IMR-90 (cell line): ENCODE results near the gene ABCA10. TPM values are rescaled to one million over a fixed set of nuclear protein-coding genes. Genes with fewer than 3 reads are reported as not detected.
A peak's percentile ranks its signal among the peaks of the same experiment; 100 is the strongest.

Source experiments
- ATAC-seq: fragments of 200-7000 bp; cut with Tn5 transposase; 2 replicates; pipeline ENCODE4 v1.9.1; 2020; ENCODE audit warnings: low read depth, mild to moderate bottlenecking, moderate library complexity
- BruUV-seq: library from RNA; stranded (reverse); fragments of 400-500 nt; replicated peaks from 2 replicates; lab custom pipeline; 2021; lab: Mats Ljungman, UMichigan
- CTCF ChIA-PET: fragments of 300-600 bp; formaldehyde crosslinking; extraction: SDS; loops from one replicate; lab custom pipeline; 2021; ENCODE audit warnings: antibody characterized with exemption; lab: Yijun Ruan, JAX
- POLR2A ChIA-PET: fragments of 300-600 bp; sonication (Branson Sonifier 250); formaldehyde crosslinking; loops from one replicate; lab custom pipeline; 2022; ENCODE audit warnings: antibody characterized with exemption; ENCODE audit not compliant: unreplicated experiment; lab: Charles Lee
- DNase-seq: peaks from one replicate; pipeline ENCODE4 v3.0.0; 2013
- H2AFZ ChIP-seq: replicated peaks from 2 replicates; pipeline ENCODE3; 2013; ENCODE audit warnings: low read length, mild to moderate bottlenecking; ENCODE audit not compliant: poor library complexity
- H2AK5ac ChIP-seq: 2 replicates; pipeline ENCODE4 v1.6.1; 2013; ENCODE audit warnings: low read depth, low read length, inconsistent platforms
- H2AK9ac ChIP-seq: replicated peaks from 2 replicates; pipeline ENCODE3; 2013; ENCODE audit warnings: mild to moderate bottlenecking, low read depth, low read length, moderate library complexity; ENCODE audit not compliant: poor library complexity
- H2BK120ac ChIP-seq: 2 replicates; pipeline ENCODE4 v1.6.1; 2013; ENCODE audit warnings: low read depth, low read length, inconsistent platforms
- H2BK15ac ChIP-seq: 3 replicates; pipeline ENCODE4 v1.6.1; 2013; ENCODE audit warnings: low read depth, low read length, inconsistent platforms
- H2BK20ac ChIP-seq: 2 replicates; pipeline ENCODE4 v1.6.1; 2013; ENCODE audit warnings: low read depth, mild to moderate bottlenecking, inconsistent platforms, low read length, moderate library complexity
- H2BK5ac ChIP-seq: 2 replicates; pipeline ENCODE4 v1.6.1; 2013; ENCODE audit warnings: mild to moderate bottlenecking, low read depth, low read length, inconsistent platforms; ENCODE audit not compliant: poor library complexity, severe bottlenecking
- H3K14ac ChIP-seq: replicated peaks from 2 replicates; pipeline ENCODE4 v1.6.1; 2013; ENCODE audit warnings: low read depth, low read length, inconsistent platforms
- H3K18ac ChIP-seq: 2 replicates; pipeline ENCODE4 v1.6.1; 2013; ENCODE audit warnings: low read depth, low read length, control low read depth
- H3K23ac ChIP-seq: 2 replicates; pipeline ENCODE4 v1.6.1; 2013; ENCODE audit warnings: low read depth, low read length, inconsistent platforms
- H3K27ac ChIP-seq: 2 replicates; pipeline ENCODE4 v1.5.1; 2013; ENCODE audit warnings: mild to moderate bottlenecking, control low read depth, low read length; ENCODE audit not compliant: insufficient read depth
- H3K27me3 ChIP-seq: 2 replicates; pipeline ENCODE4 v1.6.1; 2013; ENCODE audit warnings: low read length; ENCODE audit not compliant: control insufficient read depth, insufficient read depth
- H3K36me3 ChIP-seq: 2 replicates; pipeline ENCODE4 v1.6.1; 2013; ENCODE audit warnings: low read length, mixed read lengths; ENCODE audit not compliant: control insufficient read depth, insufficient read depth
- H3K4ac ChIP-seq: 2 replicates; pipeline ENCODE4 v1.6.1; 2013; ENCODE audit warnings: low read depth, low read length, inconsistent platforms
- H3K4me1 ChIP-seq: 2 replicates; pipeline ENCODE4 v1.6.1; 2013; ENCODE audit warnings: low read length, mixed read lengths; ENCODE audit not compliant: control insufficient read depth, insufficient read depth
- H3K4me2 ChIP-seq: 2 replicates; pipeline ENCODE4 v1.6.1; 2013; ENCODE audit warnings: low read depth, mild to moderate bottlenecking, control low read depth, low read length, moderate library complexity
- H3K4me3 ChIP-seq: 2 replicates; pipeline ENCODE4 v1.5.1; 2013; ENCODE audit warnings: low read depth, mild to moderate bottlenecking, control low read depth, low read length, moderate library complexity; ENCODE audit not compliant: insufficient read depth
- H3K56ac ChIP-seq: 2 replicates; pipeline ENCODE4 v1.6.1; 2013; ENCODE audit warnings: low read length, inconsistent platforms; ENCODE audit not compliant: insufficient read depth; ENCODE audit errors: extremely low read depth
- H3K79me1 ChIP-seq, 2 experiments: 2 replicates each; pipeline ENCODE4 v1.6.1; 2013; ENCODE audit warnings: low read length in 2 of 2, inconsistent platforms in 1 of 2, low read depth in 1 of 2
- H3K9ac ChIP-seq: 2 replicates; pipeline ENCODE4 v1.6.1; 2013; ENCODE audit warnings: low read depth, low read length, control low read depth
- H3K9me1 ChIP-seq: 2 replicates; pipeline ENCODE4 v1.6.1; 2013; ENCODE audit warnings: low read length, inconsistent platforms; ENCODE audit not compliant: insufficient read depth
- H3K9me3 ChIP-seq: 2 replicates; pipeline ENCODE4 v1.6.1; 2013; ENCODE audit warnings: low read length; ENCODE audit not compliant: control insufficient read depth, insufficient read depth
- H4K20me1 ChIP-seq: 2 replicates; pipeline ENCODE4 v1.6.1; 2013; ENCODE audit warnings: low read length, inconsistent platforms; ENCODE audit not compliant: insufficient read depth
- H4K5ac ChIP-seq: 2 replicates; pipeline ENCODE4 v1.6.1; 2013; ENCODE audit warnings: mild to moderate bottlenecking, low read depth, low read length, control low read depth
- H4K8ac ChIP-seq, 2 experiments: 2 replicates each; pipeline ENCODE4 v1.6.1; 2013; ENCODE audit warnings: low read depth in 2 of 2, low read length in 2 of 2, control low read depth in 1 of 2, inconsistent platforms in 1 of 2
- H4K91ac ChIP-seq: 2 replicates; pipeline ENCODE4 v1.6.1; 2013; ENCODE audit warnings: low read depth, low read length, inconsistent platforms; ENCODE audit not compliant: insufficient read depth
- BHLHE40 ChIP-seq: fragments of 150-350 bp; IDR thresholded peaks from 2 replicates; pipeline ENCODE4 v1.6.1; 2016; ENCODE audit warnings: mild to moderate bottlenecking, low read depth, low read length
- CEBPB ChIP-seq: IDR thresholded peaks from 2 replicates; pipeline ENCODE4 v1.6.1; 2012; ENCODE audit warnings: low read depth, low read length, improper control_type of control experiment
- CHD1 ChIP-seq: IDR thresholded peaks from 2 replicates; pipeline ENCODE4 v1.6.1; 2012; ENCODE audit warnings: low read depth, low read length, improper control_type of control experiment
- FOS ChIP-seq: fragments of 150-350 bp; IDR thresholded peaks from 2 replicates; pipeline ENCODE4 v1.6.1; 2016; ENCODE audit warnings: low read depth, low read length
- MAFK ChIP-seq: IDR thresholded peaks from 2 replicates; pipeline ENCODE4 v1.6.1; 2012; ENCODE audit warnings: low read depth, low read length, improper control_type of control experiment
- MAZ ChIP-seq: IDR thresholded peaks from 2 replicates; pipeline ENCODE4 v1.6.1; 2012; ENCODE audit warnings: low read depth, mild to moderate bottlenecking, low read length, improper control_type of control experiment, moderate library complexity, borderline replicate concordance
- MXI1 ChIP-seq: IDR thresholded peaks from 2 replicates; pipeline ENCODE4 v1.6.1; 2012; ENCODE audit warnings: low read depth, mild to moderate bottlenecking, low read length, moderate library complexity, borderline replicate concordance
- NFE2L2 ChIP-seq: fragments of 150-350 bp; IDR thresholded peaks from 2 replicates; pipeline ENCODE4 v1.6.1; 2016; ENCODE audit warnings: low read depth, mild to moderate bottlenecking, low read length
- POLR2A ChIP-seq: IDR thresholded peaks from 2 replicates; pipeline ENCODE4 v1.6.1; 2012; ENCODE audit warnings: mild to moderate bottlenecking, low read depth, low read length
- RAD21 ChIP-seq: IDR thresholded peaks from 2 replicates; pipeline ENCODE4 v1.6.1; 2012; ENCODE audit warnings: low read length, improper control_type of control experiment
- RCOR1 ChIP-seq: IDR thresholded peaks from 2 replicates; pipeline ENCODE4 v1.6.1; 2012; ENCODE audit warnings: mild to moderate bottlenecking, low read length, improper control_type of control experiment; ENCODE audit not compliant: insufficient replicate concordance
- RFX5 ChIP-seq: IDR thresholded peaks from 2 replicates; pipeline ENCODE4 v1.8.0; 2012; ENCODE audit warnings: low read depth, mild to moderate bottlenecking, low read length, moderate library complexity
- SMC3 ChIP-seq: fragments of 150-350 bp; IDR thresholded peaks from 2 replicates; pipeline ENCODE4 v1.6.1; 2016; ENCODE audit warnings: low read depth, mild to moderate bottlenecking, antibody characterized with exemption, low read length, moderate library complexity
- USF2 ChIP-seq: fragments of 150-350 bp; IDR thresholded peaks from 2 replicates; pipeline ENCODE4 v1.6.1; 2017; ENCODE audit warnings: mild to moderate bottlenecking, antibody characterized with exemption, low read length, low read depth
- whole genome bisulfite sequencing, 2 experiments: methylation state at CpG; one replicate each; pipeline versions ENCODE4 v1.1.5 to v1.1.7; 2013; ENCODE audit warnings: missing lambda C conversion rate in 2 of 2; ENCODE audit not compliant: insufficient read length in 1 of 2; ENCODE audit errors: extremely low coverage in 2 of 2; 5-methylcytosine and 5-hydroxymethylcytosine counted together
- dilution Hi-C: fragments of 300-500 bp; cut with HindIII; formaldehyde crosslinking; loops from one replicate; pipeline ENCODE4 v1.14.3; 2018; ENCODE audit warnings: low sequenced_read_pairs; ENCODE audit not compliant: unreplicated experiment
- in situ Hi-C: fragments of 300-500 bp; cut with MboI; formaldehyde crosslinking; loops from 3 replicates; pipeline ENCODE4 v1.14.3; 2019; ENCODE audit warnings: low sequenced_read_pairs, inconsistent platforms, mixed read lengths
- intact Hi-C: fragments of 100-400 bp; cut with micrococcal nuclease; formaldehyde crosslinking; loops from 2 replicates; pipeline ENCODE4 v1.10.0; 2022
- polyA plus RNA-seq, 3 experiments: library from polyadenylated mRNA; depleted of rRNA; stranded (reverse); fragments of >200 nt; gene quantifications; 2 replicates each; pipeline ENCODE4 v1.2.3, GENCODE V29; 2012; ENCODE audit warnings: low replicate concordance in 1 of 3
- total RNA-seq: library from RNA; depleted of rRNA; stranded (reverse); fragments of >200 nt; gene quantifications from 2 replicates; pipeline ENCODE4 v1.2.3, GENCODE V29; 2012
- TF ChIP-seq, protein P1 (sequence below): fragments of 150-350 bp; IDR thresholded peaks from 2 replicates; pipeline ENCODE4 v1.6.1; 2016; ENCODE audit warnings: low read depth, mild to moderate bottlenecking, low read length, moderate library complexity, borderline replicate concordance
- TF ChIP-seq, protein P2 (sequence below): conservative IDR thresholded peaks from 2 replicates; pipeline ENCODE4 v1.5.1; 2012; ENCODE audit warnings: mild to moderate bottlenecking, low read depth, low read length, improper control_type of control experiment

The ABCA10 gene
- total and polyA plus RNA-seq, 2 of the 4 experiments (the other 2 are of a cell fraction): under 0.01 to 0.03 TPM

- no peaks in the 10 kb centered on the region for H3K4me1 ChIP-seq
- H2BK20ac ChIP-seq: 0 out of 2 replicates have a peak overlapping the region, but pooled peaks have one; percentile 14
- intact Hi-C loops (loop anchor here (5.0 kb wide), 2 partner anchors 52 to 67 kb away; no protein-coding TSS in a partner anchor), in situ Hi-C loops (no loop called here), dilution Hi-C loops (no loop called here)
- no peak overlapping the region for H2AK5ac ChIP-seq
- peak; percentile 83 for ATAC-seq
- H3K27me3 ChIP-seq: no peaks in the 10 kb centered on the region
- POLR2A ChIA-PET: no interaction called here
- H3K4me3 ChIP-seq: no peak overlapping the region
- no peaks in the 10 kb centered on the region for H4K20me1 ChIP-seq
- H3K14ac ChIP-seq: no peak overlapping the region
- H3K27ac ChIP-seq: no peak overlapping the region
- H4K5ac ChIP-seq: no peak overlapping the region
- no peak overlapping the region for H3K23ac ChIP-seq
- no peaks in the 10 kb centered on the region for H3K36me3 ChIP-seq
- TF ChIP-seq FOS (no peak), MAZ (no peak), CHD1 (no peak), MXI1 (no peak), BHLHE40 (no peak), RAD21 (no peak), RCOR1 (no peak), POLR2A (no peak), NFE2L2 (no peak), CEBPB (no peak), SMC3 (no peak), RFX5 (no peak), MAFK (no peak), USF2 (no peak)
- TF ChIP-seq, protein P1, sequence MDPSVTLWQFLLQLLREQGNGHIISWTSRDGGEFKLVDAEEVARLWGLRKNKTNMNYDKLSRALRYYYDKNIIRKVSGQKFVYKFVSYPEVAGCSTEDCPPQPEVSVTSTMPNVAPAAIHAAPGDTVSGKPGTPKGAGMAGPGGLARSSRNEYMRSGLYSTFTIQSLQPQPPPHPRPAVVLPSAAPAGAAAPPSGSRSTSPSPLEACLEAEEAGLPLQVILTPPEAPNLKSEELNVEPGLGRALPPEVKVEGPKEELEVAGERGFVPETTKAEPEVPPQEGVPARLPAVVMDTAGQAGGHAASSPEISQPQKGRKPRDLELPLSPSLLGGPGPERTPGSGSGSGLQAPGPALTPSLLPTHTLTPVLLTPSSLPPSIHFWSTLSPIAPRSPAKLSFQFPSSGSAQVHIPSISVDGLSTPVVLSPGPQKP: no peak
- TF ChIP-seq, protein P2, sequence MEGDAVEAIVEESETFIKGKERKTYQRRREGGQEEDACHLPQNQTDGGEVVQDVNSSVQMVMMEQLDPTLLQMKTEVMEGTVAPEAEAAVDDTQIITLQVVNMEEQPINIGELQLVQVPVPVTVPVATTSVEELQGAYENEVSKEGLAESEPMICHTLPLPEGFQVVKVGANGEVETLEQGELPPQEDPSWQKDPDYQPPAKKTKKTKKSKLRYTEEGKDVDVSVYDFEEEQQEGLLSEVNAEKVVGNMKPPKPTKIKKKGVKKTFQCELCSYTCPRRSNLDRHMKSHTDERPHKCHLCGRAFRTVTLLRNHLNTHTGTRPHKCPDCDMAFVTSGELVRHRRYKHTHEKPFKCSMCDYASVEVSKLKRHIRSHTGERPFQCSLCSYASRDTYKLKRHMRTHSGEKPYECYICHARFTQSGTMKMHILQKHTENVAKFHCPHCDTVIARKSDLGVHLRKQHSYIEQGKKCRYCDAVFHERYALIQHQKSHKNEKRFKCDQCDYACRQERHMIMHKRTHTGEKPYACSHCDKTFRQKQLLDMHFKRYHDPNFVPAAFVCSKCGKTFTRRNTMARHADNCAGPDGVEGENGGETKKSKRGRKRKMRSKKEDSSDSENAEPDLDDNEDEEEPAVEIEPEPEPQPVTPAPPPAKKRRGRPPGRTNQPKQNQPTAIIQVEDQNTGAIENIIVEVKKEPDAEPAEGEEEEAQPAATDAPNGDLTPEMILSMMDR: no peak
- no peak overlapping the region for H4K8ac ChIP-seq
- H3K9me3 ChIP-seq: no peaks in the 10 kb centered on the region
- no peak overlapping the region for H3K18ac ChIP-seq
- no peak overlapping the region for H2BK5ac ChIP-seq
- H2AK9ac ChIP-seq: no peak overlapping the region
- H2BK15ac ChIP-seq: no peak overlapping the region
- no TSS peak for BruUV-seq
- H3K4ac ChIP-seq: no peak overlapping the region; the same call in 1 of the 2 replicates
- no peak overlapping the region for H4K91ac ChIP-seq
- CTCF ChIA-PET: interaction anchor here (0.8 kb wide), 1 partner anchor 452 kb away, joined by 3 read pairs; no protein-coding TSS in a partner anchor
- no peak overlapping the region for H3K9ac ChIP-seq
- no peaks in the 10 kb centered on the region for H3K9me1 ChIP-seq
- no peak overlapping the region for H2BK120ac ChIP-seq
- WGBS, 2 experiments: 60% methylated on average over 1 of the region's 3 CpGs; no CpG with 5 or more reads in 1 of the 2 experiments
- H3K4me2 ChIP-seq: no peak overlapping the region; the same call in 1 of the 2 replicates
- no peak overlapping the region for H3K56ac ChIP-seq
- no peaks in the 10 kb centered on the region for H3K79me1 ChIP-seq
- peak; percentile 48 for DNase-seq
- no peak overlapping the region for H2AFZ ChIP-seq
These were observed 4.8 kb downstream of the ABCA10 start for GRCh38 chr17:69223809-69224208.
